Left forelimb (tissue), 1 donor: Measurements from ENCODE around the gene TIPARP.
"Not testable (repeated sequence)": the region's sequence is repeated elsewhere in the genome, so short reads cannot be mapped to it uniquely, and the experiment has no call there.

ENCODE experiments used
- DNase-seq: peaks from one replicate; pipeline ENCODE4 v3.0.0-alpha.2; 2018; ENCODE audit warnings: low spot score

TIPARP gene

DNA sequence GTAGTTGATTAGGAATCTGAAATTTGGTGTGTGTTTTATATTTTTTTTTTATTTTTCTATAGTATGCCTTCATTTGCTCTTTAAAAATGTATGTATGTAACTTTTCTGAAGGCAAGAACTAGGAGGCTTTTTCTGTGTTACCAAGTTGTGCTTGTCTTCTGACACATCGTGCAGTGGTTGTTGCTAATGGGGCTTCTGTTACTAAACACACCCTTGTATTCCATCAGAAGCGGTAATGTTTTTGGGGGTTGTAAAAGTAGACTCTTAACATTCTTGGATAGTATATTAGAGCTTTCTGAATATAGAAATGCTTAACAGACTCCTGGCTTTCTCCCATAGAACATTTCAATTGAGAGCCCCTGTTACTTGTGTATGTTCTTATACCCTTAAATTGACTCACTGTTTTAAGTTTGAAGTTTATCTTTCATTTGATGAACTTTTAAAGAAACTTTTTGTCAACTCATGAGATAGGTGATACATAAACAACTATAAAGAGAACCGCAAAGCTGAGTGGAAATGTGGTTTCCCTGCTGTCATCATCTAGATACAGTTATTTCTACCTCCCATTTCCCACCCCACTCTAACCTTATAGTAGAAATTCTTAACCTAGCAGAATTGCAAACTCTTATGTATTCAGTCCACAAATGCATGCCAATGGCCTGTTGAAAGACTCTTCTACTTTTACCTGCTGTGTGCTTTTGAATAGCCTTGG lies 2.5 kb downstream of the TIPARP start:
- DNase-seq, result no peak

DNA sequence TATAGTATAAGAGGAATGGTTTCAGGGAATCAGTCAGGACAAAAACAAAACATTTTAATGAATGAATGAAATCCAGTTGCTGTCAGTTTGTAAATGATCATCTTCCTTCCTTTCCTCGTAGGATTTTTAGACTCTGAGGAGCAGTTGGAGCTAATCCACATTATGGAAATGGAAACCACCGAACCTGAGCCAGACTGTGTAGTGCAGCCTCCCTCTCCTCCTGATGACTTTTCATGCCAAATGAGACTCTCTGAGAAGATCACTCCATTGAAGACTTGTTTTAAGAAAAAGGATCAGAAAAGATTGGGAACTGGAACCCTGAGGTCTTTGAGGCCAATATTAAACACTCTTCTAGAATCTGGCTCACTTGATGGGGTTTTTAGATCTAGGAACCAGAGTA lies 3.1 kb downstream of the TIPARP start:
- no peak for DNase-seq

DNA sequence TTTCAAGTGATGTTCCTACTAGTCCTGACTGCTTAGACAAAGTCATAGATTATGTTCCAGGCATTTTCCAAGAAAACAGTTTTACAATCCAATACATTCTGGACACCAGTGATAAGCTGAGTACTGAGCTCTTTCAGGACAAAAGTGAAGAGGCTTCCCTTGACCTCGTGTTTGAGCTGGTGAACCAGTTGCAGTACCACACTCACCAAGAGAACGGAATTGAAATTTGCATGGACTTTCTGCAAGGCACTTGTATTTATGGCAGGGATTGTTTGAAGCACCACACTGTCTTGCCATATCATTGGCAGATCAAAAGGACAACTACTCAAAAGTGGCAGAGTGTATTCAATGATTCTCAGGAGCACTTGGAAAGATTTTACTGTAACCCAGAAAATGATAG lies 3.8 kb downstream of the TIPARP start:
- no peak for DNase-seq

DNA sequence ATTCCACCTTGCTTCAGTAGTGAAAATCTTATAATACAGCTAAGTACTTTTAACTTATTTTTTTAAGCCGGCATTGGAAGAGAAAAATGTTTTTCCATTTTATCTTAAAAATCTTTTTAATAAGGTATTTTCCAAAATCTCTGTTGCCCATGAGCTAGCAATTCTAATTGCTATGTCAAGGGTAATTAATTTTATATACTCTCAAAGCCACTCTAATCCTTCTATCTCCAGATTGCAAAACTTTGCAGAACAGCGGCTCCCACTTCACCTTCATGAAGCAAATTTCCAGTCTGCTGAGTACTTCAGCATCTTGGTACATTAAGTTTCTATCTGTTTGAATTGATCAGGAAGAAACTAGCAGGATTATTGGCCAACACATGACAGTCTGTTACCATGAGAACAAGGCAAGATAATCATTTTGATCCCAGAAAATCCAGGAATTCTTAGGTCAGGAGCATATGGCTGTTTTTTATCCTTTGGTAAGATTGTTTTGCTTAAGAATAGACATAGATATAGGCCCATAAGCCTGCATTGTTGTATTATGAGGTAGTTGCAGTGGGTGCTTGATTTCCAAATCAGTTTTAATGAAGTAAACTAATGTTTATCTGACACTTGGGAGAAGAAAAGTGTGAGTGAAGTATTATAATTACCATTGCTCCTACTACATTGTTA lies 6.0 kb downstream of the TIPARP start:
- no peak for DNase-seq

DNA sequence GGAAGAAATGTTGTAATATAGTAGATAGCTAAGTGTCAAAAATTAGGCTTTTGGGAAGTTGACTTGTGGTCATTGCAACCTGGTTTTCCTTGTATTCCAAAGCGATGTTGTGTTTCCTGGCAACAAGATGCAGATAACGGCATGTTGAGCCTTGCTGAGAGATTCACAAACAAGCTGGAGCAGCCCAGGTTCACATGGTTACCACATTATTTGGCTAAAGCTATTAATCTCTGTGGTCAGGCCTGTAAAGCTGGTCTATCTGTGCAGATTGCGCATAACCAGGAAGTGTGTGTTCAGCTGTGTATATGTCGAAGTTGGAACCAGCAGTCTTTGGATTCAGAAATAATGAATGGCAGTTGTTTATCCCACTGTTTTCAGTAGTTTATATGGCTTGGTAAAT lies 6.6 kb downstream of the TIPARP start:
- DNase-seq, result no peak

DNA sequence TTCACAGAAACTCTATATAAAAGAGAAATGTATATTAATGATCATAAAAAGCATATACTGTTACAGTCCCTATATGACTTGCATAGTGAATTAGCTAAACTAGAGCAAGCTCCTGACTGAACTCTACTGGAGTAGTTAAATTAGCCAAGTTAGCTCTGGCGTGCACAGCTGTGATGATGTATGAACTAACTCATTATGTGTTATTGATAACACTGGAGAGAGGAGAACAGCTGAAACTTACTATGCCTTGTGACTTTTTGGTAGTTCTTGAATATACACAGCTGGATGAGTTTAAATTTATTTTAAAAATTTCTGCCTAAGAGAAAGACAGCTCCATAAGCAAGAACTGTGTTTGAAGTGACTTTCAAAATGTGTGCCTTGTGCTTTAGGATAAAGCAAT lies 8.1 kb downstream of the TIPARP start:
- DNase-seq, result no peak

DNA sequence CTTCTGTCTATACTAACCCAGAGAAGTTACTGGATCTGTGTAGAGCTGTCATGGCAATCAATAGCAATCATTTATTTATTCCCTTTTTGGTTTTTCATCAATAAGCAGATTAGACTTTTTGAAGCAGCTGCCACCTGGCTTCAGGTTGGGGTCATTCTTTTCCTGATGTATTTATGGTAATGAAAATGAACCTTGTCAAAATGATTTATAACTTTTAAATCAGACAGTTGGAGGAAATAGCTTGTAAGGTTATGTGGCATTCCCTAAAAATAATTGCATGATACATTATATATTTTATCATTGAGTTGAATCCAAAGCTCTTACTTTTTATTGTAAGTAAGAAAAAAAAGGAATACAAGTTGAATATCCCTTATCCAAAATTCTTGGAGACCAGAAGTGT lies 8.6 kb downstream of the TIPARP start:
- no peak for DNase-seq

DNA sequence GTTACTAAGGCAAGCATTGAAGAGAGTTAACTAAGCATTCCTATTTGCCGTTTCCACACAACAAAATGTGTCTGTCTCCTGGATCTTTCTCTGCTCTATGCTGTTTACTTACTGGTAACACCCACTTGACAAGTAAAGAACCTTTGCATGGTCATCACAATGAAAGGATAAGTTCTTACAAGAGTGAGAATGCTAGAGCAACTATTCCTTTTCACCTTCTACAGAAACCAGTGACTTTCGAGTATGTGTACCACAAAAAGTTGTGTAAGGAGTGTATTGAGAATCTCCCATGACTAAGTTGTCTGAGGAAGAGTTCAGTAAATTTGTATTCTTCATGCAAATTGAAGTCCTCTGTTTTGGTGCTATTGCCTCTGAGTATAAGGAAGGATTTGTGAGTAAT lies 10.8 kb downstream of the TIPARP start:
- no peak for DNase-seq

DNA sequence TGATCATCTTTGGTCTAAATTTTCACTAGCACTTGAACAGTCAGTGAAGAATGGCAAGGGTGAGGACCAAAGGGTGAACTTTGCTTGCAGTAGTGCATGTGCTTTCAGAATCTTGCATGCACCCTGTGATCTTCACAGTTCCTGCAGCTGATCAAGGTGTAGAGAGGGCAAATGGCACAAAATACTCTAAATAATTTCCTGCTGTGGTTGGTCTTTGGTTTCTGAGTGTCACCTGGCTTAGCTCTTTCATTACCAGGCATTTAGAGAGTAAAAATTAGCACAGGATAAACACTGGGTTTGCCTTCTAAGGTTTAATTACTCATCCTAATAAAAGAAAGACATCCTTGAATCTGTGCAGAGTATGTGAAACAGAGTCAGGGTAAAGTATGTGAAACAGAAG lies 11.4 kb downstream of the TIPARP start:
- no peak for DNase-seq

DNA sequence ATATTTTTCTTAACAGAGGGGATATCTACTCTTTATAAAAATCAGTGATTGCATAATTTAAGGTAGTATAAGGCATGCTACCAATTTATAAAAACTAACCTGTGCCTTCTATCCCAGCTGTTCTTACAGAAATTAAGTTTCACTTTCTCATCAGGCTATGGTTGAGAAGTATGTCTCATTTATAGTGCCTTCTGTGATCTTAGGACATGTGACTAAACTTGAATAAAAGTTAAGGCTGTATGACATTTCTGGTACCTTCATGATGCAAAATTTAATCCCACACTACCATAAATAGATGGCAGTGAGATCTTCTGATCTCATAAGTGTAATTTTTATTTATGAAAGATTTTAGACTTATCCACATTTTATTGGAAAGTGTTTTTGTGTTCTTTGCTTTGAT lies 12.6 kb downstream of the TIPARP start:
- no peak for DNase-seq

DNA sequence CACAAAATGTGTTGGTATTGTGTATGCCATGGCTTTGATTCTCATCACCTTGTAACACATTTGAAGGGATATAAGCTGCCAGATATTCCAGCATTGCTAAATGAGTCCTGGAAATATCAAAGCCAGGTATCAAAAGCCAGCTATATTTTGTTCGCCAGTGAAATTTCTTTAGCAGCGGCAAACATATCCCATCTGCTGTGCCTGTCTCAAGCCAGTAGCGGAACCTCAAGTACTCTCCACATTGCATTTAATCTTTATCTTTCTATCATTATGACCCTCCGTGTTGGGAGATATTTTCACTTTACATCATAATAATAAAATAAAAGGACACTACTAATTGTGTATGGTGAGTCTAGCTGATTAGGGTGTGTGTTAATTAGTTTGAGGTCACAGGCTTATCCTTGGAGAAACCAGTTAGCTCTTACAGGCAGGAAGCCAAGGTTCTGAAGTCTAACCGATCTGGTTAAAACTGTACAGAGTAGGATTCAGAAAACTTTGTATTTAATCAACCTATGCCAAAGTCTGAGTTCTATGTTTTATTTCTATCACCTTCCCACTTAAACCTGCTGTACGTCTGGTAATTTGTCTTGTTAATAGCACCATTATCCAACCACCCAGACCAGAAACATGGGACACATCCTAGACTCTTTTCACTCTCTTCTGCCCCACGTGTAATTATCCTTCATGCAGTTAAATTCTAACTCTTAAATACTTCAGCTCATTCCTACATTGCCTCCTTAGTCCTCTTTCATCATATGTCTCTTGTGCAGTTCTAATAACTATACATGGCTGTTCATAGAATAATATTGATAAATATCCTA lies 14.5 kb downstream of the TIPARP start:
- no peak for DNase-seq

DNA sequence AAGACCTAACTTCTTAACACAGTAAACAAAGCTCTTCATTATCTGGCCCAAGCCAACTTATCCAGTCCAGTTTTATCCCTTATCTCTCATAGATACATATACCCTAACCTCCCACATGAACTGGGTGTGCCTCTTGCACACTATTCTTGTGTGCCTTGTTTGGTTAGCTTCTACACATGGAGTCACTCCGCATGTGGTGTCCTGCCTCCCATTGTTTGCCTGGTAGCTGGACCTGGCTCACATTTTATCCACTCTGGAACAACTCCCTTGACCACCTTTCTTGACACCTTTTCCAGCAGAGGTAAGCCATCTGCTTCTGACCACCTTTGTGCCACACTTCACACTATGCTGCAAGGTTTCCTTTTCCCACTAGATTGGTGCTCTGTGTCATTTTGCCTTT lies 15.2 kb downstream of the TIPARP start:
- no peak for DNase-seq

DNA sequence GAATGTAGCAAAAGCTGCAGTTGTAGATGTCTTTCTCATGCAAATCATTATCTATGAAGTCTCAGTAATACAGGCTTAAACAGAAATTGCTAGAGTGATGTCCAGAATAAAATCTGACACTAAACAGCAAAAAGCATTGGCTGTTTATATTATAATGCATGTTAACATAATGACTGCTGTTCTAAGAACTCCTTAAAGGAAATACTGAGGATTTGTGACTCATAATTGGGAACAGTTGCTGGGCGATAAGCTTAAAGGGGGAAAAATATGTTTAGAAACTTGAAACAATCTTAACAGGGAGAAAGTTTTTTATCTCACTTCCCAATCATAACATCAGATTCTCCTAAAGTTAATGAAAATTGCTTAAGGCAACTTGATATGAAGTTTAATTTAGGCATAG lies 17.5 kb downstream of the TIPARP start:
- no peak for DNase-seq

DNA sequence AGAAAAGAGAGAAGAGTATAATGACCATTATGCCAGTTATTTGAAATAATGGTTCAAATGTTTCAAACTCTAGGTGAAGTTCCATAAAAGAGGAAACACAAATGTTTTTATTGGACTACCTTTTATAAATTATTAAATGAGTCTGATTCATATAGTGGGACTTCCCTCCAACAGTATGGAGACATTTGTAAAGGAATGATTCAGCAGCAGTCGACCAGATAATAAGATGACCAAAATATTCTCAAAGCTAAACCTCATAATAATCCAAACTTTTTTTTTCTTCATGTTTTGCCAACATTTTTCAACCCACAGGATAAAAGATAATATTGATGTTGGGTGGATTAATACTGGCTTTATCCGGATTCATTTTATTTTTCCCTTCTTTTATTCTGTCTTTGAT lies 18.8 kb downstream of the TIPARP start:
- DNase-seq, result no peak

DNA sequence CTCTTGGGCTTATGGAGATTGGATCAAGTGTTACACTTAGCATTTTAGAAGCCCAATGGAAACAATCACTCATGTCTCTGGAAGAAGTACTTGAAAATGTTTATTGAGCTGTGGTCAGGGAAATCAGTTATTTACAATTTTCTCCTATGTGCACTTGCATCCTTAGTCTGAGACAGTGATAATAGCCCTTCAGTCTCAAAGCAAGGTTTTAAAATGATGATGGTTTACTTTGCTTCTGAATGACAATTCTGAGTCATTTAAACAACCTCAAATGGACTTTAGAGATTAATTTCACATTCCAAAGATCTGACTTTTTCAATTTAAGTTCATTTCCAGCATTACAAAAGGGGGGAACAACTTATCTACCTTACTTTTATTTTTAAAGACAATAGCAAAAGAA lies 20.1 kb downstream of the TIPARP start:
- no peak for DNase-seq

DNA sequence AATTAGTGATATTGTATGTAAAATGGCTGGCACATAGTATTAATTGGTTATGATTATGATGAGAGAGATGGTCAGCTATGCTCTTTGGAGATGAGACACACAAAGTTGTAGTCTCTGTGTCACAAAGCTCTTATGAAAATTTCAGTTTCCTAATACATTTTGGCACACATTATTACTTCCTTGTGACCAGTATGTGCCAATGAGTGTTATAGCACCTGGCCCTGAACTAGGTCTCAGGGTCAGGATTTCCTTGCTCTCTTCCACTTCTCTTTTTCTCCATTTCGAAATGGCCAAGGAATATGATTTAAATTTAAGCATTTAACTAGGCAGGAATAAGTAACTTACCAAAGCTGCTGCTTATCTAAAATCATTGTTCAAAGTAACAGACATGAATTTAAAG lies 28.0 kb downstream of the TIPARP start:
- DNase-seq, result no peak

DNA sequence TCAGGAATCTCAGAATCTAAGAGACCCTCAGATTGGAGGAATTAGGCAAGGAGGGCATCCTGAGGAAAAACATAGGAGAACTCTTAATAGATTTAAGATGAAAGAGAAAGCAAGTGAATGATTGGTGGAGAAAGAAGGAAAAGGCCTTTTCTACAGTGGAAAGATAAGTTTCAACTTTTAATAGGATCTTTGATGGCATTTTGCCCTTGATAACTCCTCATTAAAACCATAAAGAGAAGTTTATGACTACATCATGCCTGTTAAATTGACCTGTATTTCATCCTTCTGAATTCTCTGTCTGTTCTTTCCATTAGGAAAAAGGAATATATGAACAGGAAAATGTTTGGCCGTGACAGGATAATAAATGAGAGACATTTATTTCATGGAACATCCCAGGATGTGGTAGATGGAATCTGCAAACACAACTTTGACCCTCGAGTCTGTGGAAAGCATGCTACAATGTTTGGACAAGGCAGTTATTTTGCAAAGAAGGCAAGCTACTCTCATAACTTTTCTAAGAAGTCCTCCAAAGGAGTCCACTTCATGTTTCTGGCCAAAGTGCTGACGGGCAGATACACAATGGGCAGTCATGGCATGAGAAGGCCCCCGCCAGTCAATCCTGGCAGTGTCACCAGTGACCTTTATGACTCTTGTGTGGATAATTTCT lies 30.1 kb downstream of the TIPARP start:
- DNase-seq, result no peak

DNA sequence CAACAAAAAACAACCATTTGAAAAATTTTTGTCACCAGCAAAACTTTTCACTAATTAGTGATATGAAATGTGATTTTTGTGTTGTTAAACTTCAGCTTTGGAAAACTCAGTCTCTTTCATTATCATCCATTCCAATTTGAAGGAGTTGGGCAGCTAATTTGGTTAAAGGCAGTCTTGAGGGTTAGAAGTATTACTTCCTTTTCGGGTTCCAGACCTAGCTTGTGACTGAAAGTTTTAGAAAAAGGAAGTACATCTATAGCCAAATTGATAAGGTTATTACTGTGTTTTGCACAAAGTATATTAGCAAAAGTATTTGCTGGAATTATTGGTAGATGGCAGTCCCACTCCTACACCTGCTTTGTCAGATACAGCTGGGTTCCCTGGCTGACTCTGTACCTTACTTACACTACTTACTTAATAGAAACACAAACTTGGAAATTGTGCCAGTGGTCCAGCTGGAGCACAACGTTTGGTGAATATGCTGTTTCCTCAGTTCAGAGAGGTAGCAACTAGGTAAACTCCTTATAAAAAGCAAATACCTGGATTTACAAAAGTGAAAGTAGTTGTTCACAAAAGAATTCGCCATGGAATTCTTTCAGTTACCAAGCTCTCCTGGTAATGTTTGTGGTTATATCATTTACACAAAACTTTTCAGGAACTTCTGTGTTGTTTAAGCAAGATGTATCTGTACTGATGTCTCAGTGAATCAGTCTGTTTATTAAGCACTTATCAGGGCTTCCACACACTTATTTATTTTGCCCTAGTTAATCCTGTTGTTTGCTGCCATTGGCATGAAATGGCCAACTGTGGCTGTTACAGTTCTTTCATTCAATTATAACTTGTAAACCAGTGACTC lies 31.6 kb downstream of the TIPARP start:
- no peak for DNase-seq

DNA sequence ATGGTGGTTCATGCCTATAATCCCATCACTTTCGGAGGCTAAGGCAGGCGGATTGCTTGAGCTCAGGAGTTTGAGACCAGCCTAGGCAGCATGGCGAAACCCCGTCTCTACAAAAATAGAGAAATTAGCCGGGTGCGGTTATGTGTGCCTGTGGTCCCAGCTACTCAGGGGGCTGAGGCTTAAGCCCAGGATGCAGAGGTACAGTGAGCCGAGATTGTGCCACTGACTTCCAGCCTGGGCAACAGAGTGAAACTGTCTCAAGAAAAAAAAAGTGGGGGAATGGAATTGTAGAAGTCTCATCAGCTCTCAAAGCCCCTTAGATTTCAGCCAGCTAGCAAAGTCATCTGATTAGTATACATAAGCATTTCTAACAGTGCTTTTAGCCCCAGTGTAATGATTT lies 33.2 kb downstream of the TIPARP start:
- DNase-seq, result no peak

DNA sequence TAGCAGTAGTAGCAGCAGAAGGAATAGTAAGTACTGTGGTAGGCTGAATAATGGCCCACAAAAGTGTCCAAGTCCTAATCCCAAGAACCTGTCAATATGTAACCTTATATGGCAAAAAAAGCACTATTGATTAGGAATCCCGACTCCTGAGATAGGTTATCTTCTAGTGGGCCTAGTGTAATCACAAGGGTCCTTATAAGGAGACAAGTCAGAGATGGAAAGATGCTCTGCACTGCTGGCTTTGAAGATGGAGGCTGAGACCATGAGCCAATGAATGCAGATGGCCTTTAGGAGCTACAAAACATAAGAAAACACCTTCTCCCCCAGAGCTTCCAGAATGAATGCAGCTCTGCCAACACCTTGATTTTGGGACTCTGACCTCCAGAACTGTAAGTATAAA lies 36.0 kb downstream of the TIPARP start:
- DNase-seq, result no peak

DNA sequence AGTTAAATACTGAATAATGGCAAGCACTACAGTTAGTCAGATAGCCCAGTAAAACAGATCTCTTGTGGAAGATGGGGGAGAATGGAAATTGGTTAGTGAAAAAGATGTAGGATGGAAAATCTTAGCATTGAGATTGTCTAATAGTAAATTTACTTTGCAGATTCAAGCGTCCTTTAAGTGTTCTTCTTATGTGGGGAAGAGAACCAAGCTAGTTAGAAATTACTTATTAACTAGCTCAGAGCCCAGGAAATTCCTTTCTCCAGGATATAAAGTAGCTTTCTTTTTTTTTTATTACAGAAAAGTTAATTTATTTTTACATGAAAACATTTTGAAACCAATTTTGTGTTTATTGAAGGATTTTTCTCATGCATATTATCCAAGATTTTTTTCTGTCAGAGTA lies 36.7 kb downstream of the TIPARP start:
- no peak for DNase-seq

DNA sequence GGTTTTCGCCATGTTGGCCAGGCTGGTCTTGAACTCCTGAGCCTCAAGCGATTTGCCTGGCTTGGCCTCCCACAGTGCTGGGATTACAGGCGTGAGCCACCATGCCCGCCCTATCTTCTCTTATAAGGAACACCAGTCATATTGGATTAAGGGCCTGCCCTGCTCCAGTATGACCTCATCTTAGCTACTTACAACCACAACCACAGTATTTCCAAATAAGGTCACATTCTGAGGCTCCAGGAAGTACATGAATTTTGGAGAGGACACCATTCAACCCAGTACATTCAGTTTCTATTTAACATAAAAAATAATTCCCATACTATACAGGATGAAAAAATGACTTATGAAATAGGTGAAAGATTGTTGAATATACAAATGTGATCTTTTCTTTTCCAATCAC lies 37.6 kb downstream of the TIPARP start:
- DNase-seq, result not testable (repeated sequence)
